NCI-H2107 (cell line): ENCODE results near the gene KCNH1.
"Not testable (repeated sequence)": the region's sequence is repeated elsewhere in the genome, so short reads cannot be mapped to it uniquely, and the experiment has no call there.

ENCODE experiments used
- DNase-seq: peaks from one replicate; lab custom pipeline; 2025; lab: John Stamatoyannopoulos, UW

Gene KCNH1

GRCh38 chr1:211007830-211008229 lies 126.1 kb downstream of the KCNH1 start:
- no peak for DNase-seq

GRCh38 chr1:210995931-210996330 lies 138.0 kb downstream of the KCNH1 start:
- DNase-seq = not testable (repeated sequence)

GRCh38 chr1:210992837-210993236 lies 141.1 kb downstream of the KCNH1 start:
- DNase-seq = no peak

GRCh38 chr1:210989905-210990304 lies 144.0 kb downstream of the KCNH1 start:
- DNase-seq = no peak

- DNase-seq = no peak
Measured at GRCh38 chr1:210981490-210981889, 152.5 kb downstream of the KCNH1 start.

GRCh38 chr1:210980082-210980481 lies 153.9 kb downstream of the KCNH1 start:
- DNase-seq = no peak

- DNase-seq = no peak
Measured at GRCh38 chr1:210978974-210979354, 155.0 kb downstream of the KCNH1 start.

GRCh38 chr1:210978316-210978973 lies 155.5 kb downstream of the KCNH1 start:
- no peak for DNase-seq

- DNase-seq = no peak
Measured at GRCh38 chr1:210951279-210951678, 182.7 kb downstream of the KCNH1 start.

GRCh38 chr1:210949940-210950546 lies 183.9 kb downstream of the KCNH1 start:
- peak; percentile 9 for DNase-seq

GRCh38 chr1:210949489-210949888 lies 184.5 kb downstream of the KCNH1 start:
- no peak for DNase-seq

GRCh38 chr1:210949039-210949438 lies 184.9 kb downstream of the KCNH1 start:
- no peak for DNase-seq

- DNase-seq = no peak
Measured at GRCh38 chr1:210944252-210944651, 189.7 kb downstream of the KCNH1 start.

GRCh38 chr1:210942513-210942912 lies 191.4 kb downstream of the KCNH1 start:
- no peak for DNase-seq

GRCh38 chr1:210940081-210940617 lies 193.8 kb downstream of the KCNH1 start:
- no peak for DNase-seq

- no peak for DNase-seq
Measured at GRCh38 chr1:210938416-210938925, 195.5 kb downstream of the KCNH1 start.

GRCh38 chr1:210937846-210938245 lies 196.1 kb downstream of the KCNH1 start:
- no peak for DNase-seq

- DNase-seq = no peak
Measured at GRCh38 chr1:210935905-210936304, 198.0 kb downstream of the KCNH1 start.

- no peak for DNase-seq
Measured at GRCh38 chr1:210932104-210932503, 201.8 kb downstream of the KCNH1 start.

GRCh38 chr1:210922666-210923065 lies 211.3 kb downstream of the KCNH1 start:
- no peak for DNase-seq

GRCh38 chr1:210920716-210921694 lies 212.9 kb downstream of the KCNH1 start:
- DNase-seq = no peak

- no peak for DNase-seq
Measured at GRCh38 chr1:210920258-210920657, 213.7 kb downstream of the KCNH1 start.
